OCI-LY7 (cell line): ENCODE data around the gene ALK. TPM values are rescaled to one million over a fixed set of nuclear protein-coding genes. Genes with fewer than 3 reads are reported as not detected.

Experiments used
- BruUV-seq: library from RNA; stranded (reverse); fragments of 400-500 nt; replicated peaks from 2 replicates; lab custom pipeline; 2021; lab: Mats Ljungman, UMichigan
- CTCF ChIA-PET: fragments of 300-600 bp; sonication (Branson Sonifier 250); formaldehyde crosslinking; loops from one replicate; lab custom pipeline; 2022; ENCODE audit warnings: antibody characterized with exemption; ENCODE audit not compliant: unreplicated experiment; lab: Charles Lee
- POLR2A ChIA-PET: fragments of 300-600 bp; sonication (Branson Sonifier 250); formaldehyde crosslinking; loops from one replicate; lab custom pipeline; 2022; ENCODE audit warnings: antibody characterized with exemption; lab: Charles Lee
- DNase-seq: peaks from one replicate; pipeline ENCODE4 v3.0.0-alpha.2; 2015; ENCODE audit warnings: low spot score
- H2AFZ ChIP-seq: fragments of 200-600 bp; sonication (generic), shearing (Covaris generic); 2 replicates; pipeline ENCODE4 v1.6.1; 2014; ENCODE audit warnings: mild to moderate bottlenecking, antibody characterized with exemption, low read length, moderate library complexity
- H3K27ac ChIP-seq: fragments of 200-600 bp; sonication (generic); 2 replicates; pipeline ENCODE4 v1.5.1; 2014; ENCODE audit warnings: mixed run types, low read depth, mild to moderate bottlenecking, moderate library complexity, low read length, inconsistent platforms; ENCODE audit not compliant: poor library complexity, severe bottlenecking
- H3K36me3 ChIP-seq: fragments of 200-600 bp; sonication (generic); 2 replicates; pipeline ENCODE4 v1.6.1; 2014; ENCODE audit warnings: mild to moderate bottlenecking, antibody characterized with exemption, low read length, moderate library complexity, mixed read lengths; ENCODE audit not compliant: insufficient read depth
- H3K4me1 ChIP-seq: fragments of 200-600 bp; sonication (generic); 2 replicates; pipeline ENCODE4 v1.5.1; 2014; ENCODE audit warnings: mild to moderate bottlenecking, low read length; ENCODE audit not compliant: insufficient read depth, poor library complexity, severe bottlenecking
- H3K4me2 ChIP-seq: fragments of 200-600 bp; sonication (generic); 2 replicates; pipeline ENCODE4 v1.6.1; 2014; ENCODE audit warnings: mild to moderate bottlenecking, low read length
- H3K4me3 ChIP-seq: fragments of 200-600 bp; sonication (generic); 2 replicates; pipeline ENCODE4 v1.5.1; 2014; ENCODE audit warnings: mild to moderate bottlenecking, low read depth, low read length; ENCODE audit not compliant: poor library complexity, severe bottlenecking
- H3K79me2 ChIP-seq: fragments of 200-600 bp; sonication (generic); 2 replicates; pipeline ENCODE4 v1.6.1; 2016; ENCODE audit warnings: low read depth, mild to moderate bottlenecking, low read length, moderate library complexity, mixed read lengths; ENCODE audit not compliant: insufficient read depth
- H3K9me2 ChIP-seq: fragments of 200-600 bp; sonication (generic); 2 replicates; pipeline ENCODE4 v1.6.1; 2016; ENCODE audit warnings: mild to moderate bottlenecking, low read length, mixed read lengths; ENCODE audit not compliant: insufficient read depth
- H3K9me3 ChIP-seq: fragments of 200-600 bp; sonication (generic); 2 replicates; pipeline ENCODE4 v1.6.1; 2014; ENCODE audit warnings: mild to moderate bottlenecking, mixed run types, low read length, mixed read lengths
- H4K20me1 ChIP-seq: fragments of 200-600 bp; sonication (generic); 2 replicates; pipeline ENCODE4 v1.6.1; 2014; ENCODE audit warnings: mild to moderate bottlenecking, antibody characterized with exemption, low read length, moderate library complexity, mixed read lengths; ENCODE audit not compliant: insufficient read depth
- CTCF ChIP-seq: fragments of 200-600 bp; sonication (generic); conservative IDR thresholded peaks from 2 replicates; pipeline ENCODE4 v1.5.1; 2014; ENCODE audit warnings: mild to moderate bottlenecking, antibody characterized with exemption, low read length, moderate library complexity, mixed read lengths
- EZH2phosphoT487 ChIP-seq: fragments of 200-600 bp; sonication (generic); IDR thresholded peaks from 2 replicates; pipeline ENCODE4 v1.6.1; 2018; ENCODE audit warnings: low read depth, borderline replicate concordance, mild to moderate bottlenecking, mixed run types, antibody characterized with exemption, low read length, moderate library complexity, mixed read lengths
- intact Hi-C: fragments of 100-400 bp; cut with micrococcal nuclease; formaldehyde crosslinking; loops from one replicate; pipeline ENCODE4 v1.10.0; 2022; ENCODE audit not compliant: unreplicated experiment
- small RNA-seq: library from RNA; depleted of rRNA; stranded (forward); fragments of <200 nt; gene quantifications from one replicate; pipeline ENCODE3, GENCODE V24; 2014
- total RNA-seq, 2 experiments: library from RNA; depleted of rRNA in 1 of 2; stranded (reverse); fragments of >200 nt in 1 of 2; shearing (Covaris generic) in 1 of 2; gene quantifications; 2 replicates each; pipeline ENCODE4 v1.2.3, GENCODE V29; 2014 to 2022

The ALK gene
- total RNA-seq, 2 experiments from 2014 or later: 0.09 TPM; not detected in 1

GRCh38 chr2:29147963-29148362, 773.4 kb downstream of the ALK start:
- H3K4me2 ChIP-seq: no peak overlapping the region
- H3K9me2 ChIP-seq: no peaks in the 10 kb centered on the region
- CTCF ChIA-PET: no interaction called here
- no peaks in the 10 kb centered on the region for H3K79me2 ChIP-seq
- H3K4me1 ChIP-seq: no peaks in the 10 kb centered on the region
- no peak overlapping the region for H3K27ac ChIP-seq
- intact Hi-C loops: no loop called here
- H3K9me3 ChIP-seq: no peaks in the 10 kb centered on the region
- TF ChIP-seq CTCF: no peak
- no peak for TF ChIP-seq EZH2phosphoT487
- no TSS peak for BruUV-seq
- no peaks in the 10 kb centered on the region for H4K20me1 ChIP-seq
- H2AFZ ChIP-seq: no peak overlapping the region
- no peak for DNase-seq
- no peaks in the 10 kb centered on the region for H3K36me3 ChIP-seq
- POLR2A ChIA-PET: no interaction called here
- no peak overlapping the region for H3K4me3 ChIP-seq

DNA sequence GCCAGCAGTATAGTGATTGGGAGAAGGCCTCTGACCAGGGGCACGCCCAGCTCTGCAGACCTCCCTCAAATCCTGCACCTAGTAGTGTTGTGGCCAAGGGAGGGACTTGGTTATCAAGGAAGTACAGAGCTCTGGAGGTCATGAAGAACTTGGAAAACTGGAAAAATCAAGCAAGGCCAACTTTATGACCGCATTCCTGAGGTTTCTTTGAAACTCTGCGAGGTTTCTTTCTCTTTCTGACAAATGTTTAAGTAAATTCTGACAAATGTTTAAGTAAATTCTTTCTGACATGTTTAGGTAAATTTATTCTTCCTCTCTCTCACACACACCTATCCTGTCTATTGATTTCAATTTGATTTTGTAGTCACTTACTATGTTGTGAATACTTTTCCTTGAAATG, 775.2 kb downstream of the ALK start:
- TF ChIP-seq EZH2phosphoT487 (no peak), CTCF (no peak)
- H3K9me3 ChIP-seq: no peaks in the 10 kb centered on the region
- no peak overlapping the region for H2AFZ ChIP-seq
- H3K27ac ChIP-seq: no peak overlapping the region
- DNase-seq: no peak
- intact Hi-C loops: no loop called here
- H3K79me2 ChIP-seq: no peaks in the 10 kb centered on the region
- BruUV-seq: no TSS peak
- no peaks in the 10 kb centered on the region for H4K20me1 ChIP-seq
- H3K4me1 ChIP-seq: no peaks in the 10 kb centered on the region
- no peak overlapping the region for H3K4me2 ChIP-seq
- H3K9me2 ChIP-seq: no peaks in the 10 kb centered on the region
- H3K36me3 ChIP-seq: no peaks in the 10 kb centered on the region
- POLR2A ChIA-PET: interaction anchor here (0.8 kb wide), 1 partner anchor 41 kb away, joined by 3 read pairs; no protein-coding TSS in a partner anchor
- CTCF ChIA-PET: no interaction called here
- H3K4me3 ChIP-seq: no peak overlapping the region

DNA sequence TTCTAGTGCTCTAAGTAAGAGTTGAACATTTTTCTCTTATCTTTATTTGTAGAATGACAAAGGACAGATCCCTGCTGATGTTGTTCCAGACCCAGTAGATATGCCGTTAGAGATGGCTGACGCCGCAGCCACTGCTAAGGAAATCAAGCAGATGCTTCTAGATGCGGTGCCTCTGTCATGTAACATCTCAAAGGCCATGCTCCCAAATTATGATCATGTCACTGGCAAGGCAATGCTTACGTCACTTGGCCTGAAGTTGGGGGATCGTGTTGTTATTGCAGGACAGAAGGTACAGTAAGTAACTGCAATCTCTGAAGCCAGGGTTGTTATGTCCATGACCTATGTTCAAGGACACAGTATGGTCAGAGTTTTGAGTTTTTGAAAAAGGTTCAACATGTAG, 777.7 kb downstream of the ALK start:
- Histone ChIP-seq H3K9me3 (no peaks in the 10 kb centered on the region), H3K79me2 (no peaks in the 10 kb centered on the region), H3K9me2 (no peaks in the 10 kb centered on the region), H3K36me3 (no peaks in the 10 kb centered on the region), H2AFZ (no peak overlapping the region), H3K27ac (no peak overlapping the region), H3K4me2 (no peak overlapping the region), H3K4me1 (no peaks in the 10 kb centered on the region), H3K4me3 (no peak overlapping the region), H4K20me1 (no peaks in the 10 kb centered on the region)
- ChIA-PET POLR2A (no interaction called here), CTCF (no interaction called here)
- no peak for TF ChIP-seq EZH2phosphoT487
- intact Hi-C loops: no loop called here
- no TSS peak for BruUV-seq
- no peak for DNase-seq

Small RNA genes within 50 kb of the gene (small RNA-seq; reads per million reads assigned to genes)
- gene RN7SL516P: not detected

Other genes starting within 250 kb of the ALK start
- gene YPEL5, start 225.4 kb upstream of the ALK start, total RNA-seq (2014; rRNA removed; shearing (Covaris generic)): 37.9 and 38.9 TPM in 2 replicates
- 52.1 and 66.4 TPM in 2 replicates for gene YPEL5, start 225.4 kb upstream of the ALK start, total RNA-seq (2022)